GM20431 (cell line): ENCODE measurements around the gene PRR9.
"Not testable (repeated sequence)": the region's sequence is repeated elsewhere in the genome, so short reads cannot be mapped to it uniquely, and the experiment has no call there.

Experiments used
- in situ Hi-C: fragments of 300-500 bp; cut with MseI, MboI; formaldehyde crosslinking; loops from one replicate; pipeline ENCODE4 v1.15.0; 2020; ENCODE audit warnings: low sequenced_read_pairs; ENCODE audit not compliant: unreplicated experiment

PRR9 gene

GRCh38 chr1:153228491-153228890, 11.1 kb downstream of the PRR9 start:
- in situ Hi-C loops, result no loop called here

GRCh38 chr1:153229076-153229829, 11.9 kb downstream of the PRR9 start:
- in situ Hi-C loops, result not testable (repeated sequence)

- in situ Hi-C loops, result no loop called here
Measured at GRCh38 chr1:153231363-153231762, 14.0 kb downstream of the PRR9 start.

GRCh38 chr1:153231785-153232184, 14.4 kb downstream of the PRR9 start:
- in situ Hi-C loops, result no loop called here

GRCh38 chr1:153232553-153232952, 15.2 kb downstream of the PRR9 start:
- in situ Hi-C loops, result no loop called here

GRCh38 chr1:153233448-153233847, 16.1 kb downstream of the PRR9 start:
- in situ Hi-C loops, result no loop called here

- in situ Hi-C loops, result no loop called here
Measured at GRCh38 chr1:153238527-153238926, 21.1 kb downstream of the PRR9 start.

GRCh38 chr1:153242160-153242559, 24.8 kb downstream of the PRR9 start:
- in situ Hi-C loops, result no loop called here

- in situ Hi-C loops, result no loop called here
Measured at GRCh38 chr1:153245466-153245865, 28.1 kb downstream of the PRR9 start.

GRCh38 chr1:153246018-153246417, 28.6 kb downstream of the PRR9 start:
- in situ Hi-C loops, result no loop called here

GRCh38 chr1:153246825-153247224, 29.4 kb downstream of the PRR9 start:
- in situ Hi-C loops, result no loop called here

GRCh38 chr1:153248176-153248879, 30.9 kb downstream of the PRR9 start:
- in situ Hi-C loops, result no loop called here

- in situ Hi-C loops, result no loop called here
Measured at GRCh38 chr1:153250166-153250565, 32.8 kb downstream of the PRR9 start.

- in situ Hi-C loops, result no loop called here
Measured at GRCh38 chr1:153251087-153251486, 33.7 kb downstream of the PRR9 start.

- in situ Hi-C loops, result no loop called here
Measured at GRCh38 chr1:153251562-153251961, 34.2 kb downstream of the PRR9 start.

- in situ Hi-C loops, result no loop called here
Measured at GRCh38 chr1:153251988-153252387, 34.6 kb downstream of the PRR9 start.

- in situ Hi-C loops, result no loop called here
Measured at GRCh38 chr1:153253076-153253475, 35.7 kb downstream of the PRR9 start.

- in situ Hi-C loops, result no loop called here
Measured at GRCh38 chr1:153253693-153254092, 36.3 kb downstream of the PRR9 start.

- in situ Hi-C loops, result no loop called here
Measured at GRCh38 chr1:153259387-153259786, 42.0 kb downstream of the PRR9 start, which contains the start of gene LORICRIN. LORICRIN (plus strand) TSS chr1:153259687; CDS start chr1:153260950, 1,263 bp downstream.

GRCh38 chr1:153260585-153261280, 43.3 kb downstream of the PRR9 start:
- in situ Hi-C loops, result no loop called here
